ENCODE data around the gene PCDHGB4. TPM values are rescaled to one million over a fixed set of nuclear protein-coding genes. Genes with fewer than 3 reads are reported as not detected.
"Not testable (repeated sequence)": the region's sequence is repeated elsewhere in the genome, so short reads cannot be mapped to it uniquely, and the experiment has no call there.

The PCDHGB4 gene
- polyA plus RNA-seq (ENCODE audit: insufficient read length in 4 of 4): 1 to 10 TPM; 4.3 to 6.6 (median 6.0) TPM

DNA sequence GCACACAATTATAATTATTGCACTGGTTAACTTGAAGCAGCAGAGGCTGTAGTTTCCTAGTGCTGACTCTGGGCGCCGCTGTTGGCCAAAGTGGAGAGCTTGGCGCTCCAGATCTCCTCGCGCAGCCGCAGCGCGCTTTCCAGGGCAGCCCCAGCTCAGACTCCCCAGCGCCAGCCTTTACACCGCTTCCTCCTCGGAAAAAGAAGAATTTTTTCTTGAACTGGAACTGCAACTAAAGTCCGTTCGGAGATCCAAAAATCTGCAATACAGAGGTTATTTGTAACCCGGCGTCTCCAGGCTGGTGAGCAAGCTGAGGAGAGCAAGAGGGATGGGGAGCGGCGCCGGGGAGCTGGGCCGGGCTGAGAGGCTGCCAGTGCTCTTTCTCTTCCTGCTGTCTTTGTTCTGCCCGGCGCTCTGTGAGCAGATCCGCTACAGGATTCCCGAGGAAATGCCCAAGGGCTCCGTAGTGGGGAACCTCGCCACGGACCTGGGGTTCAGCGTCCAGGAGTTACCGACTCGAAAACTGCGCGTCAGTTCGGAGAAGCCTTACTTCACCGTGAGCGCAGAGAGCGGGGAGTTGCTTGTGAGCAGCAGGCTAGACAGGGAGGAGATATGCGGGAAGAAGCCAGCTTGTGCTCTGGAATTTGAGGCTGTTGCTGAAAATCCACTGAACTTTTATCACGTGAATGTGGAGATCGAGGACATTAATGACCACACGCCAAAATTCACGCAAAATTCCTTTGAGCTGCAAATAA is at the start of gene PCDHGB4:
TSS of gene PCDHGB4 (plus strand) at position 142 of the 755 bp plus-strand sequence. CDS start at position 329, 187 bp downstream.
- DNase-seq (ENCODE audit: low read depth in 4 of 4, low spot score in 3 of 4): not testable (repeated sequence)

DNA sequence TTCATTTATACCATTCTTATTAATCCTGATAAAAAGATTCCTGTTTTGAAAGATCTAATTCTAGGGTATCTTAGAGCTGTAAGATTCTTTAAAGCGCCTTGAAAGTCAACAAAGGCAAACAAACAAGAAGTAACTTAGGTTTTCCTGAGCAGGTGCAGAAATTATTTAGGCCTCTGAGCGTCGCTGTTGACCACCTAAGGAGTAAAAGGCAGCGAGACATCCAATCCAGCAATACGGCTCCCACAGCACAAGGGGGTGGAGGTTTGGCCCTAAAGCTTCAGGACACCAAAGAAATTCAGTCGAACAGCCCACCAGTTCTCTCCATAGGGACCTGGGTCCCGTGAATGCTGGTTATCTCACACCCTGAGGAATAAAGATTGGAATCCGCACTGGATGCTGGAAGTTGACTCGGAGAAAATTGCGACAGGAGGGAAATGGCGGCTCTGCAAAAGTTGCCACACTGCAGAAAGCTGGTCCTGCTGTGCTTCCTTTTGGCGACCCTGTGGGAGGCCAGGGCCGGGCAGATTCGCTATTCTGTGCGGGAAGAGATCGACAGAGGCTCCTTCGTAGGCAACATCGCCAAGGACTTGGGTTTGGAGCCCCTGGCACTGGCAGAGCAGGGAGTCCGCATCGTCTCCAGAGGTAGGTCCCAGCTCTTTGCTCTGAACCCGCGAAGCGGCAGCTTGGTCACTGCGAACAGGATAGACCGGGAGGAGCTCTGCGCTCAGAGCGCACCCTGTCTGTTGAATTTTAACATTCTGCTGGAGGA is 48.8 kb upstream of the PCDHGB4 start, which contains the start of gene PCDHGA2:
TSS of gene PCDHGA2 (plus strand) at position 223 of the 769 bp plus-strand sequence.
- no peak for DNase-seq (ENCODE audit: low read depth in 4 of 4, low spot score in 3 of 4)

DNA sequence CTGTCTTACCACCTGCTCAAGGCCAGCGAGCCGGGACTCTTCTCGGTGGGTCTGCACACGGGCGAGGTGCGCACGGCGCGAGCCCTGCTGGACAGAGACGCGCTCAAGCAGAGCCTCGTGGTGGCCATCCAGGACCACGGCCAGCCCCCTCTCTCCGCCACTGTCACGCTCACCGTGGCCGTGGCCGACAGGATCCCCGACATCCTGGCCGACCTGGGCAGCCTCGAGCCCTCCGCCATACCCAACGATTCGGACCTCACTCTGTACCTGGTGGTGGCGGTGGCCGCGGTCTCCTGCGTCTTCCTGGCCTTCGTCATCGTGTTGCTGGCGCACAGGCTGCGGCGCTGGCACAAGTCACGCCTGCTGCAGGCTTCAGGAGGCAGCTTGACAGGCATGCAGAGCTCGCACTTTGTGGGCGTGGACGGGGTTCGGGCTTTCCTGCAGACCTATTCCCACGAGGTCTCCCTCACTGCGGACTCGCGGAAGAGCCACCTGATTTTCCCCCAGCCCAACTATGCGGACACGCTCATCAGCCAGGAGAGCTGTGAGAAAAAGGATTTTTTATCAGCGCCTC is 46.6 kb upstream of the PCDHGB4 start:
- not testable (repeated sequence) for DNase-seq (ENCODE audit: low read depth in 4 of 4, low spot score in 3 of 4)

DNA sequence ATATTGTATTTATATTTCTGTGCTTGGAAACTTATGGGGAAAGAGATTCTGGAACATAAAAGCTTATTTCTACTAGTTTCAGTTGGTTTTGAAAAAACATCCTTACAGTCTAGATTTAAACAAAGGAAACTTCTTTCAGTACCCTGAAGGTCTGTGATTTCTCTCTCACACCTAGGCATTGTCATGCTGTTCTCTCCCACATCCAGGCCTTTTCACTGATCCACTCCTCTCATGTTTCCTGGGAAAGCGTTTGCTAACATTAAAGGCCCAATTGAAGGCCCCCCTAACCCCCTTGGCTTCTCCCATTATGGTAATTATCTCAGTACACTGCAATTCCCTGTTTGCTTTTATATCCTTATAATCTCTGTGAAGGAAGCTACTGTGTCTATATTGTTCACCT is 44.7 kb upstream of the PCDHGB4 start:
- no peak for DNase-seq (ENCODE audit: low read depth in 4 of 4, low spot score in 3 of 4)

DNA sequence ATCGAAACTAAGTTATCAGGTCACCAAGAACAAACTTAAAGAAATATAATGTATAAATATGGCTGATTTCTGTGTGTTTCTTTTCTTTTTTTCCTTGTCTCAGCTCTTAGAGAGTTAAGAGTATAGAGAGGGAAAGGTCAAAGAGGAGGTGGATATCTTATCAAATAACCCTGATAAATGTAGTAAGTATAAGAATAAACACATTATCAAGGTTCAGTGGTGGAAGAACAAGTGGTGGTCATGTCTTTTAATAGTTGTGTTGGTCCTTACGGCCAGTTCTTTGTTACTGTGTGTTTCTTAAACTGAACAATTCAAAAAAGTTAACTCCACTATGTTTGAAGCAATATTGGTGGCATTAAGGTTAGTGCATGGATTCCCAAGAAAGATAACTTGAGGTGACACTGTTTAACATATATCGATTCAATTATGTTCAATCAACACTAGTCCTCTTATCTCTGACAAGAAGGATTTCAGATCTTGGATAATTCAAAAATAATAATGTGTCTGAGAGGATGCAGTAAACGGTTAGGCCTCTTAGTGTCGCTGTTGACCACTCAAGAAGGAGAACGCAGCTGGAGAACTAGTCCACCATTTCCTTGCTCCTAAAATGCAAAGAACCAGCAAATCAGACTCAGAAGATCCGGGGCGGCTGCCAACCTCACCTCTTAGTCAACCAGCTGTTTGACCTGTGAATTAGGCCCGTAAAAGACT is 44.1 kb upstream of the PCDHGB4 start, which contains the start of gene PCDHGA3:
TSS of gene PCDHGA3 (plus strand) at position 588 of the 711 bp plus-strand sequence. CDS start 205 bp downstream, outside the sequence.
- no peak for DNase-seq (ENCODE audit: low read depth in 4 of 4, low spot score in 3 of 4)

DNA sequence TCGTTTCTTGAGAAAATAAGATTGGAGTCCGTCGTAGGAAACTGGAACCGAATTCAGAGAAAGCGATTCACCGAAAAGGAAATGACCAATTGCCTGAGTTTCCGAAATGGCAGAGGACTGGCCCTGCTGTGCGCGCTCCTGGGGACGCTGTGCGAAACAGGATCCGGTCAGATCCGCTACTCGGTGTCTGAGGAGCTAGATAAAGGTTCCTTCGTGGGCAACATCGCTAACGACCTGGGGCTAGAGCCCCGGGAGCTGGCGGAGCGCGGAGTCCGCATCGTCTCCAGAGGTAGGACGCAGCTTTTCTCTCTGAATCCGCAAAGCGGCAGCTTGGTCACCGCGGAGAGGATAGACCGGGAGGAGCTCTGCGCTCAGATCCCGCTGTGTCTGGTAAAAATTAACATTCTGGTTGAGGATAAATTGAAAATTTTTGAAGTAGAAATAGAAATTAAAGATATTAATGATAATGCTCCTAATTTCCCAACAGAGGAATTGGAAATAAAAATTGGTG is 43.5 kb upstream of the PCDHGB4 start:
- no peak for DNase-seq (ENCODE audit: low read depth in 4 of 4, low spot score in 3 of 4)

DNA sequence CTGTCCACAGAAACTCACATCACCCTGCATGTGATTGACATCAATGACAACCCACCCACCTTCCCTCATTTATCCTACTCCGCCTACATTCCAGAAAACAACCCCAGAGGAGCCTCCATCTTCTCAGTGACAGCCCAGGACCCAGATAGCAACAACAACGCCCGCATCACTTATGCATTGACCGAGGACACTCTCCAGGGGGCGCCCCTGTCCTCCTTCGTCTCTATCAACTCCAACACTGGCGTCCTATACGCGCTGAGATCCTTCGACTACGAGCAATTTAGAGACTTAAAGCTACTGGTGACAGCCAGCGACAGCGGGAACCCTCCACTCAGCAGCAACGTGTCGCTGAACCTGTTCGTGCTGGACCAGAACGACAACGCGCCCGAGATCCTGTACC is 42.2 kb upstream of the PCDHGB4 start:
- no peak for DNase-seq (ENCODE audit: low read depth in 4 of 4, low spot score in 3 of 4)

DNA sequence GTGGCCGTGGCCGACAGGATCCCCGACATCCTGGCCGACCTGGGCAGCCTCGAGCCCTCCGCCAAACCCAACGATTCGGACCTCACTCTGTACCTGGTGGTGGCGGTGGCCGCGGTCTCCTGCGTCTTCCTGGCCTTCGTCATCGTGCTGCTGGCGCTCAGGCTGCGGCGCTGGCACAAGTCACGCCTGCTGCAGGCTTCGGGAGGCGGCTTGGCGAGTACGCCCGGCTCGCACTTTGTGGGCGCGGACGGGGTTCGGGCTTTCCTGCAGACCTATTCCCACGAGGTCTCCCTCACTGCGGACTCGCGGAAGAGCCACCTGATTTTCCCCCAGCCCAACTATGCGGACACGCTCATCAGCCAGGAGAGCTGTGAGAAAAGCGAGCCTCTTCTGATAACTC is 41.5 kb upstream of the PCDHGB4 start:
- DNase-seq (ENCODE audit: low read depth in 4 of 4, low spot score in 3 of 4): not testable (repeated sequence)

DNA sequence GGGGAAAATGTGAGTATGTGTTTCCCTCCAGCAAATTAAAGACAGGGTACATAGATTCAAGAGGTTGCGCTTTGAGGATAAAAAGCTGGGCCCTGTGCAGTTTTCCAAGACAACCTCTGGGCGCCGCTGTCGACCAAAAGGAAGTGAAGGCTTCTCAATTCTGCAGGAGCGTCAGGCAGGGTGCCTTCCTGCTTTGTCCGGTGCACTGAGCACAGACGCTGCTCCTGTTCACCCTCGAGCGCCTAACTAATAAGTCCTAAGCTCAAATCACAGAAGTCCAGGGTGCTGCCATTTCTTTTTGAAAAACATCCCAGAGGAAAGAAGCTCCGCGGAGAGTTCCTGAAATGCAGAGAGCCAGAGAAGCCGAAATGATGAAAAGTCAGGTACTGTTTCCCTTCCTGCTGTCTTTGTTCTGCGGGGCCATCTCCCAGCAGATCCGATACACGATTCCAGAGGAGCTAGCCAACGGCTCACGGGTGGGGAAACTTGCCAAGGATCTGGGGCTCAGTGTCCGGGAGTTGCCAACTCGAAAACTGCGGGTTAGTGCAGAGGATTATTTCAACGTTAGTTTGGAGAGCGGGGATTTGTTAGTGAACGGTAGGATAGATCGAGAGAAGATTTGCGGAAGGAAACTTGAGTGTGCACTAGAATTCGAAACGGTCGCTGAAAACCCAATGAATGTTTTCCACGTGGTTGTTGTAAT is 37.4 kb upstream of the PCDHGB4 start, which contains the start of gene PCDHGB1:
TSS of gene PCDHGB1 (plus strand) at position 183 of the 703 bp plus-strand sequence. CDS start at position 345, 162 bp downstream.
- no peak for DNase-seq (ENCODE audit: low read depth in 4 of 4, low spot score in 3 of 4)

DNA sequence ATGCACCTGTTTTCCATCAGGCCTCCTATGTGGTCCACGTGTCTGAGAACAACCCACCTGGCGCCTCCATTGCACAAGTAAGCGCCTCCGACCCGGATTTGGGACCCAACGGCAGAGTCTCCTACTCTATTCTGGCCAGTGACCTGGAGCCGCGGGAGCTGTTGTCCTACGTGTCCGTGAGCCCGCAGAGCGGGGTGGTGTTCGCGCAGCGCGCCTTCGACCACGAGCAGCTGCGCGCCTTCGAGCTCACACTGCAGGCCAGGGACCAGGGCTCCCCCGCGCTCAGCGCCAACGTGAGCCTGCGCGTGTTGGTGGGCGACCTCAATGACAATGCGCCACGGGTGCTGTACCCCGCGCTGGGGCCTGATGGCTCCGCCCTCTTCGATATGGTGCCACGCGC is 35.9 kb upstream of the PCDHGB4 start:
- no peak for DNase-seq (ENCODE audit: low read depth in 4 of 4, low spot score in 3 of 4)

DNA sequence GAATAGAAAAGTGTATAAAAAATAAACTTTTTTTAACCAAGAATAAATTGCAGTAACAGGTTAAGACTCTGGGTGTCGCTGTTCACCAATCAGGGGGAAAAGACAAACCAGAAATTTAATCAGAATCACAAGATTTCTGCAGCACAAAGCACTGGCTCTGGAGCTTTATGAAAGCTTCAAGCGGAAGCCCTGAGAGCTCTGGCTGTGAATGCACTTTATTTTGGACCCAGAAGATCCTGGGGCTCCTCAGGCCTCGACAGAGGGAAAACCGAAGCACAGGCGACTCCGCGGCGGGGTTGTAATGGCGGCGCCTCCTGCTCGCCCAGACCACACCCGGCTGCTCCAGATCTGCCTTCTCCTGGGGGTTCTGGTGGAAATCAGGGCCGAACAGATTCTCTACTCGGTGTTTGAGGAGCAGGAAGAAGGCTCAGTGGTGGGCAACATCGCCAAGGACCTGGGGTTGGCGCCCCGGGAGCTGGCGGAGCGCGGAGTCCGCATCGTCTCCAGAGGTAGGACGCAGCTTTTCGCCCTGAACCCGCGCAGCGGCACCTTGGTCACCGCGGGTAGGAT is 32.5 kb upstream of the PCDHGB4 start, which contains the start of gene PCDHGA4:
TSS of gene PCDHGA4 (plus strand) at position 122 of the 570 bp plus-strand sequence. CDS start at position 209, 87 bp downstream.
- DNase-seq (ENCODE audit: low read depth in 4 of 4, low spot score in 3 of 4): no peak

DNA sequence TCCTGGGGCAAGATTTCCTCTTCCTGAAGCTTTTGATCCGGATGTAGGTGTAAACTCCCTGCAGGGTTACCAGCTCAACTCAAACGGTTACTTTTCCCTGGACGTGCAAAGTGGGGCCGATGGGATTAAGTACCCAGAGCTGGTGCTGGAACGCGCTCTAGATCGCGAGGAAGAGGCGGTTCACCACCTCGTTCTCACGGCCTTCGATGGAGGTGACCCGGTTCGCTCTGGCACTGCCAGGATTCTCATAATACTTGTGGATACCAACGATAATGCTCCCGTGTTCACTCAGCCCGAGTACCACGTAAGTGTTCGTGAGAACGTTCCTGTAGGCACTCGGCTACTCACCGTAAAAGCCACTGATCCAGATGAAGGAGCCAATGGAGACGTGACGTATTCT is 31.9 kb upstream of the PCDHGB4 start:
- DNase-seq (ENCODE audit: low read depth in 4 of 4, low spot score in 3 of 4): no peak

DNA sequence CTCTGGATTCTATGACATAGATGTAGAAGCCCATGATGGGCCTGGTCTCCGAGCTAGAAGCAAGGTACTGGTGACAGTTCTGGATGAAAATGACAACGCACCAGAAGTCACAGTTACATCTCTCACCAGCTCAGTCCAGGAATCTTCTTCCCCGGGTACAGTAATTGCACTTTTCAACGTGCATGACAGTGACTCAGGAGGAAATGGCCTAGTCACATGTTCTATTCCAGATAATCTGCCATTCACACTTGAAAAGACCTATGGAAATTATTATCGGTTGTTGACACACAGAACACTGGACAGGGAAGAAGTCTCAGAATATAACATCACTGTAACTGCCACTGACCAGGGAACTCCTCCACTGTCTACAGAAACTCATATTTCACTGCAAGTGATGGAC is 31.4 kb upstream of the PCDHGB4 start:
- no peak for DNase-seq (ENCODE audit: low read depth in 4 of 4, low spot score in 3 of 4)

DNA sequence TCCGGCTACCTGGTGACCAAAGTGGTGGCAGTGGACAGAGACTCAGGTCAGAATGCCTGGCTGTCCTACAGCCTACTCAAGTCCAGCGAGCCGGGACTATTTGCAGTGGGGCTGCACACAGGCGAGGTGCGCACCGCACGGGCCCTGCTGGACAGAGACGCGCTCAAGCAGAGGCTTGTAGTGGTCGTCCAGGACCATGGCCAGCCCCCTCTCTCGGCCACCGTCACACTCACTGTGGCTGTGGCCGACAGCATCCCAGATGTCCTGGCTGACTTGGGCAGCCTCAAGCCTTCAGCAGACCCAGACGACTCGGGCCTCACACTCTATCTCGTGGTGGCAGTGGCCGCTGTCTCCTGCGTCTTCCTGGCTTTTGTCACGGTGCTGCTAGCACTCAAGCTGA is 30.5 kb upstream of the PCDHGB4 start:
- DNase-seq (ENCODE audit: low read depth in 4 of 4, low spot score in 3 of 4): no peak

DNA sequence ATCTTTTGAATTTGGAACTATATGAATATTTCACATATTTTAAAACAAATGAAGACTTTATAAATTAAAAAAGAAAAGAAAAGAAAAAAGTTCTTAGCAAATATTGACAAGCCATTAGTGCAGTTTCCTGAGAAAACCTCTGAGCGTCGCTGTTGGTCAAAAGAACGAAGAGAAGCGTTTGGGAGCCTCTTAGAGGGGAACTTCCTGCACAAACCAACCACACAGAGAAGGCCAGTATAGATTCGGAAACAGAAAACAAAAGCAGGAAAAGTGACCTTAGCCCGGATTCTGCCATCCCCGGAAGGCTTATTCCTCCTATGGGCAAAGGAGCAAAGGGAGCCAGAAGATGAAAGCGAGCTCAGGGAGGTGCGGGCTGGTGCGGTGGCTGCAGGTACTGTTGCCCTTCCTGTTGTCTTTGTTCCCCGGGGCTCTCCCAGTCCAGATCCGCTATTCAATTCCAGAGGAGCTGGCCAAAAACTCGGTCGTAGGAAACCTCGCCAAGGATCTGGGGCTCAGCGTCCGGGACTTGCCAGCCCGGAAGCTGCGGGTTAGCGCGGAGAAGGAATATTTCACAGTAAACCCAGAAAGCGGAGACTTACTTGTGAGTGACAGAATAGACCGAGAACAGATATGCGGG is 27.6 kb upstream of the PCDHGB4 start, which contains the start of gene PCDHGB2:
TSS of gene PCDHGB2 (plus strand) at position 205 of the 637 bp plus-strand sequence. CDS start at position 347, 142 bp downstream.
- no peak for DNase-seq (ENCODE audit: low read depth in 4 of 4, low spot score in 3 of 4)

DNA sequence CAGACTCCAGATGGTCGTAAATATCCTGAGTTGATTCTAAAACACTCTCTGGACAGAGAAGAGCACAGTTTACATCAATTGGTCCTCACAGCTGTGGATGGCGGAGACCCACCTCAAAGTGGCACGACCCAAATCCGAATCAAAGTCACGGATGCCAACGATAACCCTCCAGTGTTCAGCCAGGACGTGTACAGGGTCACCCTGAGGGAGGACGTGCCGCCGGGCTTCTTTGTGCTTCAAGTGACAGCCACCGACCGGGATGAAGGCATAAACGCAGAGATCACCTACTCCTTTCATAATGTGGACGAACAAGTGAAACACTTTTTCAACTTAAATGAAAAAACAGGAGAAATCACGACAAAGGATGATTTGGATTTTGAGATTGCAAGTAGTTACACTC is 26.8 kb upstream of the PCDHGB4 start:
- DNase-seq (ENCODE audit: low read depth in 4 of 4, low spot score in 3 of 4): no peak

DNA sequence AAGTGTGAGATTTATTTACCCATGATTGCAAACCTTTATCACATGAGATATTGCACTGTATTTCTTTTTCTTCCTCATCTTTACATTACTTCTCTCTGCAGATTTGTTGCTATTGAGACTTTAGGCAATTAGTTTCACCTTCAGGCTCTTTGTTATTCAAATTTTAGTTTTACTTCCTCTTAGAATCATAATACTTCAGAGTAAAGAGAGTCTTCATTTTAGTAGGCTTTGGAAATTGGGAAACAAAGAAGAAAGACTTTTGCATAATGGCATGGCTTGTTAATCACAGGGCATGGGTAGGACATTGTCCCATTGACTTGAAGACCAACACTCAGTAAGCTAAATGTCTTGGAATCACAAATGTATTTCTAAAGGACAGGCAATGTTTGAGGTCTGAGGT is 24.8 kb upstream of the PCDHGB4 start:
- no peak for DNase-seq (ENCODE audit: low read depth in 4 of 4, low spot score in 3 of 4)

DNA sequence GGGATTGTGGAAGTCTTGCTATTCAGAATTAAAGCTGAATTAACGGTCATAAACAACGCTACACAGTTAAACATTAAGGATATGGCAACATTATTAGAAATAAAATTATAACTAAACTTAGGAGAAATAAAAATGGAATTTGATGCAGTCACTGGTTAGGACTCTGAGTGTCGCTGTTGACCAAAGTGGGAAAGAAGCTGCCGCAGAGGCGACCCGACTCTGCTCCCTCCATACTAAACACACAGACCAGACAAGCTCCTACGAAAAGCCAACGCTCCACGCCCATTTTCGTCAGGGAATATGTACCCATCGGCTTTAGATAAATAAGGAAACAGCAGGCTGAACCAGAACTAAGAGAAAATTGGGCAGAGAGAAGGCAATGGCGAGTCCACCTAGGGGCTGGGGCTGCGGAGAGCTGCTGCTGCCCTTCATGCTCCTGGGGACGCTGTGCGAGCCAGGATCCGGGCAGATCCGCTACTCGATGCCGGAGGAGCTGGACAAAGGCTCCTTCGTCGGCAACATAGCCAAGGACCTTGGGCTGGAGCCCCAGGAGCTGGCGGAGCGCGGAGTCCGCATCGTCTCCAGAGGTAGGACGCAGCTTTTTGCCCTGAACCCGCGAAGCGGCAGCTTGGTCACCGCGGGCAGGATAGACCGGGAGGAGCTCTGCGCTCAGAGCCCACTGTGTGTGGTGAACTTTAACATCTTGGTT is 23.4 kb upstream of the PCDHGB4 start, which contains the start of gene PCDHGA5:
TSS of gene PCDHGA5 (plus strand) at position 211 of the 709 bp plus-strand sequence. CDS start at position 380, 169 bp downstream.
- no peak for DNase-seq (ENCODE audit: low read depth in 4 of 4, low spot score in 3 of 4)

Data from right renal pelvis (tissue), 4 donors.